Psoas muscle (tissue), 8 donors: ENCODE results near the gene SULT1C2. TPM values are rescaled to one million over a fixed set of nuclear protein-coding genes. Genes with fewer than 3 reads are reported as not detected.

Source experiments
- ATAC-seq, 4 donors: fragments of 200-7000 bp; cut with Tn5 transposase; one replicate each; pipeline ENCODE4 v1.9.1; 2020; ENCODE audit warnings: moderate library complexity in 3 of 4, mild to moderate bottlenecking in 2 of 4
- DNase-seq, 2 donors: peaks; one replicate each; pipeline ENCODE4 v3.0.0-alpha.2; 2020
- H3K27ac ChIP-seq: fragments of 200-600 bp; one replicate; pipeline ENCODE4 v1.8.0; 2022
- H3K27me3 ChIP-seq, 3 donors: fragments of 200-600 bp in 1 of 3; one replicate each; pipeline versions ENCODE4 v1.6.1 to v1.8.0; 2013 to 2022; ENCODE audit warnings: low read length in 2 of 3, mild to moderate bottlenecking in 2 of 3, moderate library complexity in 1 of 3; ENCODE audit not compliant: insufficient read depth in 3 of 3
- H3K36me3 ChIP-seq, 2 donors: fragments of 200-600 bp in 1 of 2; one replicate each; pipeline versions ENCODE4 v1.6.1 to v1.8.0; 2013 to 2022; ENCODE audit warnings: low read depth in 1 of 2, mild to moderate bottlenecking in 1 of 2, moderate library complexity in 1 of 2; ENCODE audit not compliant: insufficient read depth in 1 of 2
- H3K4me1 ChIP-seq: fragments of 200-600 bp; one replicate; pipeline ENCODE4 v1.8.0; 2022
- H3K4me3 ChIP-seq: fragments of 200-600 bp; one replicate; pipeline ENCODE4 v1.8.0; 2022; ENCODE audit warnings: mild to moderate bottlenecking
- H3K9me3 ChIP-seq: fragments of 200-600 bp; one replicate; pipeline ENCODE4 v1.8.0; 2022
- WGBS, 3 donors: extraction: QIAGEN DNeasy Blood & Tissue Kit; methylation state at CpG; one replicate each; pipeline versions ENCODE4 v1.1.6 to v1.1.7; 2013; 5-methylcytosine and 5-hydroxymethylcytosine counted together
- intact Hi-C, 2 donors: fragments of 100-400 bp; cut with DNase I; formaldehyde crosslinking; loops; one replicate each; pipeline versions ENCODE4 v1.11.0 to v1.14.2; 2022
- polyA plus RNA-seq, 3 donors: library from polyadenylated mRNA; stranded (reverse); fragments of 200-250 nt; gene quantifications; one replicate each; pipeline ENCODE4 v1.2.3, GENCODE V29; 2013
- total RNA-seq, 4 donors: library from RNA; stranded (reverse); fragmentation: NEBNext Ultra II Directional in 2 of 4; extraction: Animal tissue kit (Norgen Biotek cat#: 25700) in 2 of 4; gene quantifications; one replicate each; pipeline versions ENCODE4 v1.2.1 to v1.2.4, GENCODE V29; 2021 to 2023
- TF ChIP-seq, protein P1 (sequence below): fragments of 200-600 bp; IDR thresholded peaks from one replicate; pipeline ENCODE4 v1.8.0; 2022; ENCODE audit warnings: antibody characterized with exemption
- donor health status: healthy with polysubstance abuse.
- donor health status: DM: no; HTN: no; CAD: no; lungs with moderate emphysema.
- donor health status: Bipolar disorder and iron deficiency.
- donor health status: healthy.
- donor health status: DM: yes; HTN: yes; CAD: no.
- donor health status: DM: no; HTN: no; CAD: no.
- donor health status: DM: no; HTN: no; CAD: no.
- donor health status: DM: yes; HTN: yes; CAD: no.

SULT1C2 gene
- total and polyA plus RNA-seq, 7 donors, result 0.12 to 0.13 TPM; not detected in 5

- Histone ChIP-seq H3K27ac (no peak overlapping the region), H3K27me3 (peaks cover 0 to 10% (median 2%) of the 10 kb centered on the region in 3 donors), H3K4me3 (no peak overlapping the region), H3K4me1 (no peaks in the 10 kb centered on the region), H3K36me3 (no peaks in the 10 kb centered on the region), H3K9me3 (no peaks in the 10 kb centered on the region)
- intact Hi-C loops, result loop anchor here in 1 of 2 donors (5.0 kb wide), 1 partner anchor 235 kb away; no protein-coding TSS in a partner anchor
- no peak for DNase-seq
- no peak for ATAC-seq
- TF ChIP-seq, protein P1, sequence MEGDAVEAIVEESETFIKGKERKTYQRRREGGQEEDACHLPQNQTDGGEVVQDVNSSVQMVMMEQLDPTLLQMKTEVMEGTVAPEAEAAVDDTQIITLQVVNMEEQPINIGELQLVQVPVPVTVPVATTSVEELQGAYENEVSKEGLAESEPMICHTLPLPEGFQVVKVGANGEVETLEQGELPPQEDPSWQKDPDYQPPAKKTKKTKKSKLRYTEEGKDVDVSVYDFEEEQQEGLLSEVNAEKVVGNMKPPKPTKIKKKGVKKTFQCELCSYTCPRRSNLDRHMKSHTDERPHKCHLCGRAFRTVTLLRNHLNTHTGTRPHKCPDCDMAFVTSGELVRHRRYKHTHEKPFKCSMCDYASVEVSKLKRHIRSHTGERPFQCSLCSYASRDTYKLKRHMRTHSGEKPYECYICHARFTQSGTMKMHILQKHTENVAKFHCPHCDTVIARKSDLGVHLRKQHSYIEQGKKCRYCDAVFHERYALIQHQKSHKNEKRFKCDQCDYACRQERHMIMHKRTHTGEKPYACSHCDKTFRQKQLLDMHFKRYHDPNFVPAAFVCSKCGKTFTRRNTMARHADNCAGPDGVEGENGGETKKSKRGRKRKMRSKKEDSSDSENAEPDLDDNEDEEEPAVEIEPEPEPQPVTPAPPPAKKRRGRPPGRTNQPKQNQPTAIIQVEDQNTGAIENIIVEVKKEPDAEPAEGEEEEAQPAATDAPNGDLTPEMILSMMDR, result no peak
- 73 to 75% (median 74%) methylated on average over 3 of the region's 3 CpGs for WGBS, 3 donors
These were observed 59.1 kb downstream of the SULT1C2 start for GRCh38 chr2:108347786-108348185.

DNA sequence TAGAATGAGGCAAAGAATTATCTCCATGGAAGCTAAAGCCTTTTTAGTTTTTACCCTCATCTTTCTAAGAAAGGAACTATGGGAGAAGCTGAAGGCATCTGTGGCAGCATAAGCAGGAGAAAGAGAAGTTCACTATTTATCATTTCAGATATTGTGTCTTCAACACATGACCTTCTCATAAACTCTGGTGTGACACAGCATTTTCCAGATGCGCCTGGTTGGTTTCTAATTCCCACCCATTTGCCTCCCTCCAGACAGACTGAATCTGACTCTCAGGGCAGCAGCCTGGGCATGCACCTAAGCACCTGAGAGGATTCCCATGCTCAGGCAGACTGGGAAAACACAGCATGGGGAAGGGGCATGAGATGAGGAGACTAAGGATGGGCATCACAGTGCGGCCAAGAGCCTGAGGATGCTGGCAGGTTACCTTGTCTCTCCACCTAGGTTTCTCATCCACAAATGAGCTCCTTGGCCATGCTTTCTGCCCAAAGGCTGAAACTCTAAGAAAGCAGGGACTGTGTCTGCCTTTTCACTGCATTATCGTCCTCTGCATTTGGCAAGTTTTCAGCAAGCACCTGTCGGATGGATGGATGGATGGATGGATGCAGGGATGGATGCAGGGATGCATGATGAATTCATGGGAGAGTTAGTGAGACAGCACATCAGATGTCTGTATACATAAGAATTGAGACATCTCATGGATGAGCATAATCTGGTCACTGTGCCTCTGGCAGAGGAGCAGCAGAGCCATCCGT, 60.3 kb downstream of the SULT1C2 start:
- no peak for ATAC-seq

GRCh38 chr2:108349571-108349928, 60.9 kb downstream of the SULT1C2 start:
- TF ChIP-seq, protein P1, result no peak
- H3K36me3 ChIP-seq, result no peaks in the 10 kb centered on the region
- WGBS, 3 donors, result 80 to 90% (median 88%) methylated on average over 2 of the region's 2 CpGs
- intact Hi-C loops, result loop anchor here in 1 of 2 donors (5.0 kb wide), 1 partner anchor 233 kb away; no protein-coding TSS in a partner anchor
- peaks cover 0 to 10% (median 2%) of the 10 kb centered on the region in 3 donors for H3K27me3 ChIP-seq
- H3K4me1 ChIP-seq, result no peaks in the 10 kb centered on the region
- no peak overlapping the region for H3K27ac ChIP-seq
- no peak overlapping the region for H3K4me3 ChIP-seq
- DNase-seq (no peak), ATAC-seq (no peak)
- H3K9me3 ChIP-seq, result no peaks in the 10 kb centered on the region

More for the DNA sequence above, 60.3 kb downstream of the SULT1C2 start:
- DNase-seq, result no peak
- H3K4me3 ChIP-seq, result no peak overlapping the region
- intact Hi-C loops, result loop anchor here in 1 of 2 donors (5.0 kb wide), 1 partner anchor 233 kb away; no protein-coding TSS in a partner anchor
- no peak overlapping the region for H3K27ac ChIP-seq
- WGBS, 3 donors, result 76 to 81% (median 77%) methylated on average over 5 of the region's 5 CpGs
- no peaks in the 10 kb centered on the region for H3K9me3 ChIP-seq
- TF ChIP-seq, protein P1, result no peak
- H3K36me3 ChIP-seq, result no peaks in the 10 kb centered on the region
- no peaks in the 10 kb centered on the region for H3K4me1 ChIP-seq
- peaks cover 0 to 10% (median 2%) of the 10 kb centered on the region in 3 donors for H3K27me3 ChIP-seq

DNA sequence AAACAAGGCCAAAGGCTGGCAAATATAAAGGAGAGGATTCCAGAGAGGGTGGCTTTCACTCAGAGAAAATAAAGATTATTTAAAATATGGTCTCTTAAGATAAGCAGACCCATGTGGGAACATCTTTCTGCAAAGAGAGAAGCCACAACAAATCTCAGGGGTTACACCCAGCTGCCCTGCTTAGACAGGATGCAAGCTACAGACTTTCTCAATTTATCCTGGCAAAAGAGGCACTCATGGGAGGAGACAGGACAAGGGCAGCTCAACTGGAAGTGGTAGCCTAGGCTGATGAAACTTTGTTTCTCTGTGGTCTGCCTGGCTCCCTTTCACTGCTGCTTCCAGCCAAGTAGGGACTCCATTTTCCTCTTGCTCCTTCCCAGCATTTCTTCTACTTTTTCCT, 63.2 kb downstream of the SULT1C2 start:
- Histone ChIP-seq H3K9me3 (no peaks in the 10 kb centered on the region), H3K4me3 (no peak overlapping the region), H3K27ac (no peak overlapping the region), H3K4me1 (no peaks in the 10 kb centered on the region), H3K27me3 (peaks cover 0 to 2% (median under 1%) of the 10 kb centered on the region in 3 donors), H3K36me3 (no peaks in the 10 kb centered on the region)
- TF ChIP-seq, protein P1, result no peak
- DNase-seq (no peak), ATAC-seq (no peak)
- intact Hi-C loops, result loop anchor here in 1 of 2 donors (5.0 kb wide), 1 partner anchor 230 kb away; no protein-coding TSS in a partner anchor
